ENCODE measurements around the gene NOX4. TPM values are rescaled to one million over a fixed set of nuclear protein-coding genes. Genes with fewer than 3 reads are reported as not detected.

Gene NOX4
- total and polyA plus RNA-seq, 2 of the 8 experiments (the other 6 are each of a cell fraction or from before 2014, with no cell fraction given): 2.0 to 2.3 TPM

DNA sequence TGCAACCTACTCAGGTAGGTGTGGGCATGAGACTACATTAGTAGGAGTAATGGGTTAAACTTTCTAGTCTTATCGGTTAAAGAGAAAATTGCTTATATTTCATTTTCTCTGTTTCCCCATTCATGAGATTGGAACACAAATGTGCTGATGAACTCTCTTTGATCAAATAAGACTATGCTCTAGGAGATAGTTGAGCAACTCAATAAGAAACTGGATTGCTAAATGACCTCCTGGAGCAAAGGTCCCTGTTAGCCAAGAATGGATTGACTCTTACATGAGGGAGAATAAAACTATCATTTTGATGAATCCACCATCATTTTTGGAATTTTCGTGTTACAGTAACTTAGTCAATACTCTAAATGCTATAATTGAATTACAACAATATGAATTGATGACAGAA is 11.1 kb upstream of the NOX4 start:
- Histone ChIP-seq H3K4me3 (ENCODE audit: extremely low read depth in 1 of 4, insufficient read depth in 2 of 4, low read depth in 3 of 4, low read length in 4 of 4) (no peak overlapping the region), H3K9me3 (ENCODE audit: insufficient read depth in 2 of 2, low read depth in 1 of 2, low read length in 1 of 2) (no peaks in the 10 kb centered on the region), H3K14ac (ENCODE audit: insufficient read length) (no peak overlapping the region), H2BK120ac (replicated peaks; ENCODE audit: low read depth, low read length) (no peak overlapping the region), H4K20me1 (replicated peaks in 1 of 2; ENCODE audit: control insufficient read depth in 1 of 2, insufficient read depth in 2 of 2, low read length in 2 of 2) (no peaks in the 10 kb centered on the region), H3K56ac (replicated peaks; ENCODE audit: insufficient read length, low read depth, low read length) (no peak overlapping the region), H2BK20ac (ENCODE audit: low read length) (no peak overlapping the region), H4K8ac (ENCODE audit: extremely low read depth, insufficient read depth, low read length) (no peak overlapping the region), H3K4me1 (replicated peaks in 1 of 4; ENCODE audit: control insufficient read depth in 3 of 4, insufficient read depth in 4 of 4, low read length in 3 of 4) (peaks cover 0 to 15% (median 4%) of the 10 kb centered on the region in 4 experiments; a peak in 5 of 7 replicates), H2AFZ (ENCODE audit: low read length) (no peak overlapping the region), H3K23me2 (ENCODE audit: low read depth, low read length) (no peaks in the 10 kb centered on the region; the same call in 1 of the 2 replicates), H3K79me1 (ENCODE audit: low read depth, low read length) (no peaks in the 10 kb centered on the region), H3K27me3 (replicated peaks in 1 of 4; ENCODE audit: control insufficient read depth in 3 of 4, extremely low read depth in 1 of 4, insufficient read depth in 3 of 4, low read length in 3 of 4) (no peaks in the 10 kb centered on the region), H4K5ac (ENCODE audit: insufficient read length, low read depth, low read length) (no peak overlapping the region), H2BK5ac (ENCODE audit: low read depth, low read length) (no peak overlapping the region), H3K4me2 (ENCODE audit: insufficient read depth in 1 of 2, low read depth in 2 of 2, low read length in 2 of 2) (no peak overlapping the region; a peak in 1 of 4 replicates), H3K23ac (ENCODE audit: insufficient read length) (no peak overlapping the region), H3K27ac (ENCODE audit: low read depth, low read length) (no peak overlapping the region), H3K18ac (ENCODE audit: extremely low read depth, low read length) (no peak overlapping the region), H2BK15ac (ENCODE audit: low read length) (no peak overlapping the region), H3K9ac (replicated peaks in 1 of 4; ENCODE audit: extremely low read depth in 1 of 4, low read depth in 3 of 4, low read length in 3 of 4) (no peak overlapping the region), H3K36me3 (ENCODE audit: control insufficient read depth in 2 of 4, insufficient read depth in 4 of 4, low read length in 3 of 4) (no peaks in the 10 kb centered on the region), H2BK12ac (ENCODE audit: low read depth, low read length) (no peak overlapping the region), H4K91ac (replicated peaks; ENCODE audit: insufficient read length, low read length) (no peak overlapping the region), H3K79me2 (ENCODE audit: control insufficient read depth in 1 of 2, insufficient read depth in 2 of 2, low read length in 2 of 2) (no peaks in the 10 kb centered on the region), H3K4ac (replicated peaks; ENCODE audit: insufficient read length, low read depth, low read length) (no peak overlapping the region), H2AK5ac (ENCODE audit: low read depth, low read length) (no peak overlapping the region)
- TF ChIP-seq EGR1 (IDR thresholded peaks at IDR 0.05; ENCODE audit: borderline replicate concordance, low read depth, low read length) (no peak), ASH2L (IDR thresholded peaks at IDR 0.05; ENCODE audit: low read length) (no peak), USF2 (IDR thresholded peaks at IDR 0.05; ENCODE audit: low read length) (no peak)
- WGBS, 2 experiments (ENCODE audit: extremely low coverage in 1 of 2, insufficient coverage in 1 of 2, insufficient read length in 1 of 2, insufficient replicate concordance in 2 of 2, low coverage in 1 of 2, low lambda C conversion rate in 2 of 2, missing lambda C conversion rate in 1 of 2): 83% methylated on average over 2 of the region's 2 CpGs; no CpG with 5 or more reads in 1 of the 2 experiments
- ChIA-PET CTCF (ENCODE audit: partially characterized antibody) (interaction anchor here (1.1 kb wide), 1 partner anchor 11 kb away, joined by 4 read pairs; the partner anchor contains the start of gene NOX4), POLR2A (ENCODE audit: partially characterized antibody) (no interaction called here)
- FAIRE-seq (no peak), DNase-seq (ENCODE audit: low read depth in 1 of 2, low spot score in 2 of 2) (no peak)

Measured in H1 (cell line).